OCI-LY3 (cell line): ENCODE data around the gene FKTN.
"Not testable (repeated sequence)": the region's sequence is repeated elsewhere in the genome, so short reads cannot be mapped to it uniquely, and the experiment has no call there.

ENCODE experiments used
- EZH2phosphoT487 ChIP-seq: fragments of 200-600 bp; shearing (Covaris generic); IDR thresholded peaks from 2 replicates; pipeline ENCODE4 v1.6.1; 2018; ENCODE audit warnings: antibody characterized with exemption, mixed run types, low read depth
- TF ChIP-seq, protein P1 (sequence below): fragments of 200-600, 300-600 bp; sonication (generic); IDR thresholded peaks from 2 replicates; pipeline ENCODE4 v1.5.1; 2014; ENCODE audit warnings: antibody characterized with exemption, low read length, low read depth

GRCh38 chr9:105520992-105521391, 36.9 kb upstream of the FKTN start:
- TF ChIP-seq, protein P1, sequence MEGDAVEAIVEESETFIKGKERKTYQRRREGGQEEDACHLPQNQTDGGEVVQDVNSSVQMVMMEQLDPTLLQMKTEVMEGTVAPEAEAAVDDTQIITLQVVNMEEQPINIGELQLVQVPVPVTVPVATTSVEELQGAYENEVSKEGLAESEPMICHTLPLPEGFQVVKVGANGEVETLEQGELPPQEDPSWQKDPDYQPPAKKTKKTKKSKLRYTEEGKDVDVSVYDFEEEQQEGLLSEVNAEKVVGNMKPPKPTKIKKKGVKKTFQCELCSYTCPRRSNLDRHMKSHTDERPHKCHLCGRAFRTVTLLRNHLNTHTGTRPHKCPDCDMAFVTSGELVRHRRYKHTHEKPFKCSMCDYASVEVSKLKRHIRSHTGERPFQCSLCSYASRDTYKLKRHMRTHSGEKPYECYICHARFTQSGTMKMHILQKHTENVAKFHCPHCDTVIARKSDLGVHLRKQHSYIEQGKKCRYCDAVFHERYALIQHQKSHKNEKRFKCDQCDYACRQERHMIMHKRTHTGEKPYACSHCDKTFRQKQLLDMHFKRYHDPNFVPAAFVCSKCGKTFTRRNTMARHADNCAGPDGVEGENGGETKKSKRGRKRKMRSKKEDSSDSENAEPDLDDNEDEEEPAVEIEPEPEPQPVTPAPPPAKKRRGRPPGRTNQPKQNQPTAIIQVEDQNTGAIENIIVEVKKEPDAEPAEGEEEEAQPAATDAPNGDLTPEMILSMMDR, result not testable (repeated sequence)
- TF ChIP-seq EZH2phosphoT487, result not testable (repeated sequence)
